Glutamatergic neuron (in vitro differentiated cells): ENCODE data around the gene MR1. TPM values are rescaled to one million over a fixed set of nuclear protein-coding genes. Genes with fewer than 3 reads are reported as not detected.
"Not testable (repeated sequence)": the region's sequence is repeated elsewhere in the genome, so short reads cannot be mapped to it uniquely, and the experiment has no call there.

ENCODE experiments used
- DNase-seq: peaks from one replicate; pipeline ENCODE4 v3.0.0; 2022
- H3K27ac Mint-ChIP-seq: one replicate; pipeline ENCODE4 v1.8.0; 2020; ENCODE audit warnings: mild to moderate bottlenecking, mixed read lengths, inconsistent platforms; ENCODE audit not compliant: unreplicated experiment
- H3K27me3 Mint-ChIP-seq: one replicate; pipeline ENCODE4 v1.8.0; 2020; ENCODE audit warnings: mild to moderate bottlenecking, moderate library complexity, mixed read lengths, inconsistent platforms; ENCODE audit not compliant: unreplicated experiment
- H3K36me3 Mint-ChIP-seq: one replicate; pipeline ENCODE4 v1.8.0; 2020; ENCODE audit warnings: mild to moderate bottlenecking, mixed read lengths, inconsistent platforms; ENCODE audit not compliant: unreplicated experiment
- H3K4me1 Mint-ChIP-seq: one replicate; pipeline ENCODE4 v1.8.0; 2020; ENCODE audit warnings: mild to moderate bottlenecking, low read depth, mixed read lengths, inconsistent platforms; ENCODE audit not compliant: unreplicated experiment
- H3K4me3 Mint-ChIP-seq: one replicate; pipeline ENCODE4 v1.8.0; 2020; ENCODE audit warnings: mild to moderate bottlenecking, mixed read lengths, inconsistent platforms; ENCODE audit not compliant: unreplicated experiment
- H3K9me3 Mint-ChIP-seq: one replicate; pipeline ENCODE4 v1.8.0; 2020; ENCODE audit warnings: mild to moderate bottlenecking, moderate library complexity, mixed read lengths, inconsistent platforms; ENCODE audit not compliant: unreplicated experiment
- CTCF ChIP-seq: fragments of 200-600 bp; sonication (generic); IDR thresholded peaks from one replicate; pipeline ENCODE4 v1.5.0; 2021; ENCODE audit not compliant: partially characterized antibody, unreplicated experiment
- total RNA-seq: library from RNA; stranded (reverse); fragmentation: NEBNext Ultra II Directional; extraction: Animal tissue kit (Norgen Biotek cat#: 25700); gene quantifications from one replicate; pipeline ENCODE4 v1.2.1, GENCODE V29; 2021; ENCODE audit not compliant: unreplicated experiment

MR1 gene
- total RNA-seq, 1 donor from 2014 or later: not detected

- Mint-ChIP-seq H3K27me3 (no peaks in the 10 kb centered on the region), H3K36me3 (no peaks in the 10 kb centered on the region), H3K4me1 (peaks cover 3% of the 10 kb centered on the region), H3K9me3 (no peaks in the 10 kb centered on the region), H3K27ac (peak overlapping the region; percentile 43), H3K4me3 (no peak overlapping the region)
- no peak for TF ChIP-seq CTCF
- DNase-seq: no peak
Observed at GRCh38 chr1:181043025-181043888, 9.5 kb downstream of the MR1 start.

GRCh38 chr1:181044449-181044966 lies 10.7 kb downstream of the MR1 start:
- Mint-ChIP-seq H3K27ac (no peak overlapping the region), H3K9me3 (no peaks in the 10 kb centered on the region), H3K4me1 (peaks cover 4% of the 10 kb centered on the region), H3K27me3 (no peaks in the 10 kb centered on the region), H3K36me3 (no peaks in the 10 kb centered on the region), H3K4me3 (no peak overlapping the region)
- no peak for TF ChIP-seq CTCF
- DNase-seq: no peak

- H3K4me3 Mint-ChIP-seq, H3K9me3 Mint-ChIP-seq, H3K4me1 Mint-ChIP-seq, H3K27ac Mint-ChIP-seq, DNase-seq, H3K27me3 Mint-ChIP-seq, H3K36me3 Mint-ChIP-seq: not testable (repeated sequence)
Observed at GRCh38 chr1:181045946-181046345, 12.2 kb downstream of the MR1 start.

GRCh38 chr1:181049378-181049777 lies 15.6 kb downstream of the MR1 start:
- H3K4me3 Mint-ChIP-seq: no peak overlapping the region
- no peak overlapping the region for H3K27ac Mint-ChIP-seq
- peaks cover 4% of the 10 kb centered on the region for H3K27me3 Mint-ChIP-seq
- no peaks in the 10 kb centered on the region for H3K36me3 Mint-ChIP-seq
- H3K4me1 Mint-ChIP-seq: peaks cover 3% of the 10 kb centered on the region
- DNase-seq: no peak
- no peaks in the 10 kb centered on the region for H3K9me3 Mint-ChIP-seq
- TF ChIP-seq CTCF: no peak

- Mint-ChIP-seq H3K27me3 (peaks cover 4% of the 10 kb centered on the region), H3K4me3 (no peak overlapping the region), H3K4me1 (peaks cover 3% of the 10 kb centered on the region), H3K27ac (no peak overlapping the region), H3K36me3 (no peaks in the 10 kb centered on the region), H3K9me3 (no peaks in the 10 kb centered on the region)
- no peak for DNase-seq
- no peak for TF ChIP-seq CTCF
Observed at GRCh38 chr1:181050922-181051321, 17.1 kb downstream of the MR1 start.
